Measurements from ENCODE around the gene PRKX.
"Not testable (repeated sequence)": the region's sequence is repeated elsewhere in the genome, so short reads cannot be mapped to it uniquely, and the experiment has no call there.

Gene PRKX

DNA sequence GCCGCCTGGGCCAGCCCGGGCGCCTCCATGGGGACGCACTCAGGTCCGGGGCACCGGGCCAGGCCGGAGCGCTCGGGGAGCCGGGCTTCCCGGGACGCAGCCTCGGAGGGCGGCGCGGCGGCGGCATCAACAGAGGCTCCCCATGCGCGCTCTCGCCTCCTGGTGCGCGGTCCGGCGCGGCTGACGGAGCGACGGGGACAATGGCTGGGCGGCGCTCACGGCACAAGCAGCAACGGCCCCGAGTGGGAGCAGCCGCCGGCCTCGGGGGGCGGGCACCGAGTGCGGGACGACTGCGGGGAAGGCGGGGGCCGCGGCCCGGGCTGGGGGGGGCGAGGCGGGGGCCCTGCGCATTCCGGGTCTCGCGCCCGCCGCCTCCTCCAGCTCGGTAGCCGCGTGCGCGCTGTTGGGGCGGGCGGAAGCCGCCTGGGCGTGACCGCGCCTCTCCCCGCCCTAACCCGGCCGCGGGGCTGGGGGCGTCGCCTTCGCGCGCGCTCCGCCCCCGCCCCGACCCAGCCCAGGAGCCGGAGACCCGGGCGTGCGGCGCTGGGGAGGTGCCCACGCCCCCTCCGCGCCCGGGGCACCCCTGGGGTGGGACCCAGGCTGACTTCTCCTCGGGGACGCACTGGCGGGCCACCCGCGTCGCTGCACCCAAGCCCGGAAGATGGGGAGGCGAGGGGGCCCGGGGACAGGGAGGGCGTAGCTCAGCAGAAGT, at the start of gene PRKX:
Gene PRKX (minus strand): TSS at position 425 of the 712 bp plus-strand sequence. CDS start 396 bp downstream, at position 29.
- DNase-seq (ENCODE audit: low read depth), result peak; percentile 78
- TF ChIP-seq POLR2A (IDR thresholded peaks at IDR 0.05; ENCODE audit: extremely low read depth, insufficient read length), result peak; percentile 51
- TF ChIP-seq MYC (IDR thresholded peaks at IDR 0.05; ENCODE audit: low read depth, low read length), result no peak; the same call in 1 of the 2 replicates
- peak within 1 kb of the TSS; percentile 60 for H3K4me3 ChIP-seq (ENCODE audit: low read depth, low read length)

GRCh38 chrX:3763111-3763510, 49.7 kb upstream of the PRKX start:
- H3K4me3 ChIP-seq (ENCODE audit: low read depth, low read length), result no peak overlapping the region
- TF ChIP-seq MYC (IDR thresholded peaks at IDR 0.05; ENCODE audit: low read depth, low read length) (no peak), POLR2A (IDR thresholded peaks at IDR 0.05; ENCODE audit: extremely low read depth, insufficient read length) (no peak), CTCF (IDR thresholded peaks at IDR 0.05; ENCODE audit: low read depth, low read length) (no peak), MAX (IDR thresholded peaks at IDR 0.05; ENCODE audit: low read depth, low read length) (no peak)
- no peak for DNase-seq (ENCODE audit: low read depth)

- TF ChIP-seq CTCF (IDR thresholded peaks at IDR 0.05; ENCODE audit: low read depth, low read length) (no peak), MYC (IDR thresholded peaks at IDR 0.05; ENCODE audit: low read depth, low read length) (no peak), MAX (IDR thresholded peaks at IDR 0.05; ENCODE audit: low read depth, low read length) (no peak), POLR2A (IDR thresholded peaks at IDR 0.05; ENCODE audit: extremely low read depth, insufficient read length) (no peak)
- DNase-seq (ENCODE audit: low read depth), result no peak
- H3K4me3 ChIP-seq (ENCODE audit: low read depth, low read length), result no peak overlapping the region
These were observed 44.1 kb upstream of the PRKX start for GRCh38 chrX:3757510-3758025.

DNA sequence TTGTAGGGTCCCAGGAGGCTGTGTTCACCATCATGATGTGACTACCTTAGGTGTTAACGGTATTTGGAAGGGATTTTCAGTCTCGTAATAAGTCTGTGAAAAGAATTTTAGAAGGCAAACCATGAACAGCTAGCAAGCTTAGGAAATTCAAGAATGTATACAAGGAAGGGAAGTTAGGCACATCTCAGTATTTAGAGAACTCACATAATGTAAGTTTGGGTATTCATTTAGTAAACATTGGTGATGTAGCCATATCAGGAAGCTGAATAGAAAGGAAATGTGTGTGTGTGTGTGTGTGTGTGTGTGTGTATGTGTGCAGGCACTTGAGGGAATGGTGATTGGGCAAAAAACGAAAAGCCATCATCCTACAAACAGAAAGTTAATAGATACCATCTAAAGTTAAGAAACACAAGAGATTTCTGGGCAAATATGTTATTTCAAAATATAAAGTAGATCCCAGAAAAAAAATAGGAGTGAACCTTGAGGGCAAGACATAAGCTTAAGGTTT, 34.7 kb upstream of the PRKX start:
- no peak overlapping the region for H3K4me3 ChIP-seq (ENCODE audit: low read depth, low read length)
- no peak for TF ChIP-seq CTCF (IDR thresholded peaks at IDR 0.05; ENCODE audit: low read depth, low read length)
- TF ChIP-seq POLR2A (IDR thresholded peaks at IDR 0.05; ENCODE audit: extremely low read depth, insufficient read length), result no peak
- TF ChIP-seq MAX (IDR thresholded peaks at IDR 0.05; ENCODE audit: low read depth, low read length), result no peak
- TF ChIP-seq MYC (IDR thresholded peaks at IDR 0.05; ENCODE audit: low read depth, low read length), result no peak
- no peak for DNase-seq (ENCODE audit: low read depth)

- no peak overlapping the region for H3K4me3 ChIP-seq (ENCODE audit: low read depth, low read length)
- DNase-seq (ENCODE audit: low read depth), result peak; percentile 67
- TF ChIP-seq MAX (IDR thresholded peaks at IDR 0.05; ENCODE audit: low read depth, low read length), result no peak
- TF ChIP-seq CTCF (IDR thresholded peaks at IDR 0.05; ENCODE audit: low read depth, low read length), result no peak
- no peak for TF ChIP-seq POLR2A (IDR thresholded peaks at IDR 0.05; ENCODE audit: extremely low read depth, insufficient read length)
- no peak for TF ChIP-seq MYC (IDR thresholded peaks at IDR 0.05; ENCODE audit: low read depth, low read length)
These were observed 30.5 kb upstream of the PRKX start for GRCh38 chrX:3743801-3744439.

- DNase-seq (ENCODE audit: low read depth); H3K4me3 ChIP-seq (ENCODE audit: low read depth, low read length): not testable (repeated sequence)
These were observed 27.5 kb upstream of the PRKX start for GRCh38 chrX:3740946-3741345.

All from NB4 (cell line).